C4-2B (cell line): ENCODE results near the gene VCAM1.
"Not testable (repeated sequence)": the region's sequence is repeated elsewhere in the genome, so short reads cannot be mapped to it uniquely, and the experiment has no call there.

Source experiments
- H3K27ac ChIP-seq: fragments of 450-650 bp; 2 replicates; pipeline ENCODE4 v1.5.1; 2017
- ZFX ChIP-seq: fragments of 450-650 bp; IDR thresholded peaks from 2 replicates; pipeline ENCODE4 v1.6.1; 2017
- TF ChIP-seq, protein P1 (sequence below): fragments of 450-650 bp; conservative IDR thresholded peaks from 2 replicates; pipeline ENCODE4 v1.5.1; 2017; ENCODE audit warnings: mild to moderate bottlenecking

The VCAM1 gene

DNA sequence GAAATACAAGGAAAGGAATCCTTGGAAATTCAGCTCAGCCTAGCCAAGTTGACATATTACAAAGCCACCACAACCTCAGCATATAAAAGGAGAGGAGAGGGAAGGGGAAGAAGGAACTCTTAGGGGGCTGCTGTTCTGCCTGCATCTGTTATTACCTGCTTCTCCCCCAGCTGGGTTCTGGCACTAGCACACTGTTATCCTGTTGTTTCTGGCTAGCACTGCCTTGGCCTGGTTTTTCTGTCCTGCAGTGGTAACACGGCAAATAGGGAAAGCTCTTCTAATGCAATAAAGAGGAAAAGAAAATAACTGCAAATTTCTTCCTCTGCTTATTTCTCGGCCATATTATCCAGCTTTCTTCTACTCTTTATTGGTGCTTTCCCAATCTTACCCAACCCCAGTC, 16.5 kb upstream of the VCAM1 start:
- TF ChIP-seq, protein P1, sequence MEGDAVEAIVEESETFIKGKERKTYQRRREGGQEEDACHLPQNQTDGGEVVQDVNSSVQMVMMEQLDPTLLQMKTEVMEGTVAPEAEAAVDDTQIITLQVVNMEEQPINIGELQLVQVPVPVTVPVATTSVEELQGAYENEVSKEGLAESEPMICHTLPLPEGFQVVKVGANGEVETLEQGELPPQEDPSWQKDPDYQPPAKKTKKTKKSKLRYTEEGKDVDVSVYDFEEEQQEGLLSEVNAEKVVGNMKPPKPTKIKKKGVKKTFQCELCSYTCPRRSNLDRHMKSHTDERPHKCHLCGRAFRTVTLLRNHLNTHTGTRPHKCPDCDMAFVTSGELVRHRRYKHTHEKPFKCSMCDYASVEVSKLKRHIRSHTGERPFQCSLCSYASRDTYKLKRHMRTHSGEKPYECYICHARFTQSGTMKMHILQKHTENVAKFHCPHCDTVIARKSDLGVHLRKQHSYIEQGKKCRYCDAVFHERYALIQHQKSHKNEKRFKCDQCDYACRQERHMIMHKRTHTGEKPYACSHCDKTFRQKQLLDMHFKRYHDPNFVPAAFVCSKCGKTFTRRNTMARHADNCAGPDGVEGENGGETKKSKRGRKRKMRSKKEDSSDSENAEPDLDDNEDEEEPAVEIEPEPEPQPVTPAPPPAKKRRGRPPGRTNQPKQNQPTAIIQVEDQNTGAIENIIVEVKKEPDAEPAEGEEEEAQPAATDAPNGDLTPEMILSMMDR, result no peak
- TF ChIP-seq ZFX, result no peak
- H3K27ac ChIP-seq, result no peak overlapping the region

DNA sequence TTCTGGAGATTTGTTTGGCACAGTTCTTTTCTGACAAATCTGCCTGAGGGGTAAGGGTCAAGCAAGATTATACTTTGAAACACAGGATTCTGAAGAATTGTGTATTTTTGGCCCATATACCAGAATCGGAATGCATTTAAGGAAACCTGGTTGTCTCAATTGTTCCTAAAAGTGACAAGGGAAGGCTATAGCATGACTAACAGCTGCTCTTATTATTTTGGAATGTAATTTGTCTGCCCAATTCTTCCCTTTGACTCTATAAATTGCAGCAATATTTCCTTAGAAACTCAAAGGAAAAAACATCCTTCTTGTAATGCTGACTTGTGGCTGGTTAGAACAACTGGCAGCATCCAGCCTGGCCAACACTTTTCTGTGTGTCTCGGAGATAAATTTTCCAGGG, 15.8 kb upstream of the VCAM1 start:
- TF ChIP-seq, protein P1, result no peak
- TF ChIP-seq ZFX, result no peak
- H3K27ac ChIP-seq, result no peak overlapping the region

DNA sequence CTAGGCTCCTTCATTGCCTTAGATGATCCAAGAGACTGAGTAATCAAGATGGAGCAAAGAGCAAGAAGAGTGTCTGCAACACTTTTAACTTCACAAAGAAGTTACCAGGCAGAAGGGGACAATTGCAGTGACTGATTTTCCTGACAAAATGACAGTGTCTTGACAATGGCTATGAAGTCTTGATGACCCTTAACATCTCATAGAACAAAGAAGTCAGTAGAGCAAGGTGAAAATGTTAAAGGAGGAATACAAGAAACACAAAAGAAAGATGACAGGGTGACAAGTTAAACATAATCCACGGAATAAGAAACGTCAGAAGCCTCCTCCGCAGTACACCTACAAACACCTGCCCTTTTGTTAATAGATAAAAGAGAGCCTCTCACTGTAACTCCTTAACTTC, 15.1 kb upstream of the VCAM1 start:
- H3K27ac ChIP-seq, result no peak overlapping the region
- TF ChIP-seq, protein P1, result no peak
- TF ChIP-seq ZFX, result no peak

DNA sequence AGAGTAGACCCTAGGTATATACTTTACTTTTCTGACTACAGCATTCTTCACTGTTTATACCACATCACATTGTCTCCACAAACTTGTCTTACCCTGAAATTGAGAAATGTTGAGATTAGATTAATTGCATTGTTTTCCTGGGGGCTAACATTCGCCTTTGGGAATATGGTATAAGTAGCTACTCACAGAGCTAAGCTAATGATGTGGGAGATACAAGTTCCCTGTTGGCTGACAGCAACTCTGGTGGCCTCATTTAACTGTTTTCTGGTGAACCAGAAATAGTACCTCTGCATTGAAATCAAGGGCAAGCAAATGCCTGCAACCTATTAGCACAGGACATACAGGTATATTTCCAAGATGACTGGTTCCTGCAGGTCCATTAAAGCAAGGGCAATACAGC, 13.2 kb upstream of the VCAM1 start:
- H3K27ac ChIP-seq, result no peak overlapping the region
- TF ChIP-seq ZFX, result no peak
- TF ChIP-seq, protein P1, result no peak

DNA sequence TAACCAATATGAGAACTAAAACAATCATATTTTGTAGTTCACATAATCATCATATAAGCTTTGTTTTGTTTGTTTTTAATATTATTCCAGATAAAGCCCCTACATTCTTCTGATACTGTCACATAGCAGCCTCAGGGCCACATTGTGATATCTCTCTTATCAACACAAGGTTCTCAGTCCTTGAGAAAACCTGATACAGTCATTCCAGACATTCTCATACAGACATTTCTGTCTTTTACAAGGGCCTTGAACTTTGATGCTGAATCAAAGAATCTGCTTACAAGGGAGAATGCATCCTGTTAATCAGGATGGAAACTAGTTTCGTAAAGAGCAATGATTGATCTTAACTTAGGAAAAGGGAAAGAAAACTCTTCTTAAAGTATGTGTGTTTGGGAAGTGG, 12.7 kb upstream of the VCAM1 start:
- H3K27ac ChIP-seq, result no peak overlapping the region
- no peak for TF ChIP-seq ZFX
- TF ChIP-seq, protein P1, result no peak

DNA sequence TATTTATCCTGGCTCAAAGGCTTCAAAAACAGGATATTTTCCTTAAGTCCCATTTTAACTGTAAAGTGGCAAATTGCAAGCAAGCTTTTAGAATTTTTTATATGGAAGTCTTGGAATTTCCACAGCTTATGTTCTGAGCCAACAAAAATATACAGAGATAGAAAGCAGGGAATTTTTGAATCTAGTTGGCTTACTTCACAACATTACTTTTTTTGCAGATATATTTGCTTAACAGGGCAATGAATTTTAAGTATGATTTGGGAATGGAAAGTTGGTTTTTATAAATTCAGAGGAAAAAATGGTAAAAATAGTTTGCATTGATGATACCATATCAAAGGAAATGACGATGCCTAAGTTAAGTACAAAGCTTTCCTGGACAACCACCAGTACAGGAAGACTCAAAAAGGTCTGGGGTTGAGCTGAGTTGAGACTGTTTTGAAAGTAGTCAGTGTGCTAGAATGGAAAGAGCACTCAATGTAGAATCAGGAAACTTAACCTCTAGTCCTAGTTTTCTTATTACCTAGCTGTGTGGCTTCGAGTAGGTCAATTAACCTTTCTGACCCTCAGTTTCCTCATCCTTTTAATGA, 11.0 kb upstream of the VCAM1 start:
- H3K27ac ChIP-seq, result no peak overlapping the region
- no peak for TF ChIP-seq ZFX
- TF ChIP-seq, protein P1, result no peak

DNA sequence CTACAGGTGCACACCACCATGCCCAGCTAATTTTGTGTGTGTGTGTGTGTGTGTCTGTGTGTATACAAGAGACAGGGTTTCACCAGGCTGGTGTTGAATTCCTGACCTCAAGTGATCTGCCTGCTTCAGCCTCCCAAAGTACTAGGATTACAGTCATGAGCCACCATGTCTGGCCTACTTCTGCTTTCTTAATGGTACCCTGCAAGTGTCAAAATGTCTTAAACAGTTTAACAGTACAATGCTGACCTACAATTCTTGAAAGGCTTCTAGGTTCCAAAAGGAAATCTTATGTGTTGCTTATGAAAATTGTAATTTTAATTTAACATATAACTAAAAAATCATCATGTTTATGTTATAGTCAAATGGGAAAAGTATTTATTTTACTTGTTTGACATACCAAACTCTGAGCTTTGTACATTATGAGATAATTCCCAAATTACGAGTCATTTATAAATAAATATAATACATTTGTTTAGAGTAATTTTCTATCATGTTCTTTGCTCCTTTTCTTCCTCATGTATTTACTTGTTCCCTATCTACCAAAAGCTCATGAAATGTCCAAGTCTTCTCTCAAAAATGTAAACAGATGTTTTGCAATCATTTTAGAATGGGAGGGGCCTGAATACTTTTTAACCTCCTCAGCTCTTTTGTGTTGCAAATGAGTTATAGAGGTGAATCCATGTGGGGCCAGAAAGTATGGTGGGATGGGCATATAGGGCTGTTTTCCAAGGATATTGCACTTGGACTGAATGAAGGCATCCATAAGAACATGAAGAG, 8.4 kb upstream of the VCAM1 start:
- TF ChIP-seq, protein P1, result no peak
- TF ChIP-seq ZFX, result no peak

DNA sequence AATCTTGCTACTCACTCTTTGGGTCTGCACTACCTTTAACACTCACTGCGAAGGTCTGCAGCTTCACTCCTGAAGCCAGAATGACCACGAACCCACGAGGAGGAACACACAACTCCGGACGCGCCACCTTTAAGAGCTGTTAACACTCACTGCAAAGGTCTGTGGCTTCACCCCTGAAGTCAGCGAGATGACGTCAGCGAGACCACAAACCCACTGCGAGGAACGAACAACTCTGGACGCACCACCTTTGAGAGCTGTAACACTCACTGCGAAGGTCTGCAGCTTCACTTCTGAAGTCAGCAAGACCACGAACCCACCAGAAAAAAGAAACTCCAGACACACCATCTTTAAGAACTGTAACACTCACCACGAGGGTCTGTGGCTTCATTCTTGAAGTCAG, 6.5 kb upstream of the VCAM1 start:
- not testable (repeated sequence) for H3K27ac ChIP-seq

More for the DNA sequence above, 8.4 kb upstream of the VCAM1 start:
- no peak overlapping the region for H3K27ac ChIP-seq
